ENCODE measurements around the gene PSMD3.

Gene PSMD3

DNA sequence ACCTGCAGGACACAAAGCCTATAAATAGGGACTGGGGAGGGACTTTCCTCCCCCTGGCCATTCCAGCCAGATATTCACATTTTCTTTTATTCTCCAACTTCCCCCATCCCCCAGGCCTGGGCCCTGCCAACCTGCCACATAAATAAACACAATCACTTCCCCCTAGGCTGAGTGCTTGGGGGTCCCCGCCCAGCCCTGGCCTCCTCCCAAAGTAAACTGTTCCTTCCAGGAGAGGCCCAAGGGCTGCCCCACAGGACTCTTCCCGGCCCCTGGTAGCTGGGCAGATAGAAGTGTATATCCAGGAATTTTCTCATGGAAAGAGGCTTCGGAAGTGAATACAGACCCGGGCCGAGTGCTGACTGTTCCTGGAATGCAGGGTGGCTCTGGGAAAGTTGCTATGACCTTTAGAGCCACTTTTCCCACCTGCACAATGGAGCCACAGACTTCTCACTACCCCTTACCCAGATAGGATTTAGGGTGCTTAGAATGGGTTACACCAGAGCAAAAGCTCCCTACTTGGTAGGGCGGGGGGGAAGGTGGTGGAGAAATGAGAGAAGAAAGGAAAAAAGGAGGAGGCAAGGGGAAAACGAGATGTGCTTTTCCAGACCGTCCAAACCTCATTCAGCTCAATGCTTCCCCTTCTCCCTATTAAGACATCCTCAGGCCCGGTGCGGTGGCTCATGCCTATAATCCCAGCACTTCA lies 43.1 kb downstream of the PSMD3 start:
- TF ChIP-seq, protein P1, sequence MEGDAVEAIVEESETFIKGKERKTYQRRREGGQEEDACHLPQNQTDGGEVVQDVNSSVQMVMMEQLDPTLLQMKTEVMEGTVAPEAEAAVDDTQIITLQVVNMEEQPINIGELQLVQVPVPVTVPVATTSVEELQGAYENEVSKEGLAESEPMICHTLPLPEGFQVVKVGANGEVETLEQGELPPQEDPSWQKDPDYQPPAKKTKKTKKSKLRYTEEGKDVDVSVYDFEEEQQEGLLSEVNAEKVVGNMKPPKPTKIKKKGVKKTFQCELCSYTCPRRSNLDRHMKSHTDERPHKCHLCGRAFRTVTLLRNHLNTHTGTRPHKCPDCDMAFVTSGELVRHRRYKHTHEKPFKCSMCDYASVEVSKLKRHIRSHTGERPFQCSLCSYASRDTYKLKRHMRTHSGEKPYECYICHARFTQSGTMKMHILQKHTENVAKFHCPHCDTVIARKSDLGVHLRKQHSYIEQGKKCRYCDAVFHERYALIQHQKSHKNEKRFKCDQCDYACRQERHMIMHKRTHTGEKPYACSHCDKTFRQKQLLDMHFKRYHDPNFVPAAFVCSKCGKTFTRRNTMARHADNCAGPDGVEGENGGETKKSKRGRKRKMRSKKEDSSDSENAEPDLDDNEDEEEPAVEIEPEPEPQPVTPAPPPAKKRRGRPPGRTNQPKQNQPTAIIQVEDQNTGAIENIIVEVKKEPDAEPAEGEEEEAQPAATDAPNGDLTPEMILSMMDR (IDR thresholded peaks at IDR 0.05), result no peak

DNA sequence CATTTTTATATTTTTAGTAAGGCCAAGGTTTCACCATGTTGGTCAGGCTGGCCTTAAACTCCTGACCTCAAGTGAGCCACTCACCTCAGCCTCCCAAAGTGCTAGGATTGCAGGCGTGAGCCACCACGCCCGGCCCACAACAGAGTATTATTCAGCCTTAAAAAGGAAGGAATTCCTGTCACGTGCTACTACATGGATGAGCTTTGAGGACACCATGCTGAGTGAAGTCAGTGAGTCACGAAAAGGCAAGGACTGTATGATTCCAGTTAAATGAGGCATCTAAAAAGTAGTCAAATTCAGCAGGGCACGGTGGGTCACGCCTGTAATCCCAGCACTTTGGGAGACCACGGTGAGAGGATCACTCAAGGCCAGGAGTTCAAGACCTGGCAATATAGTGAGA lies 44.3 kb downstream of the PSMD3 start:
- TF ChIP-seq, protein P1 (IDR thresholded peaks at IDR 0.05), result no peak

DNA sequence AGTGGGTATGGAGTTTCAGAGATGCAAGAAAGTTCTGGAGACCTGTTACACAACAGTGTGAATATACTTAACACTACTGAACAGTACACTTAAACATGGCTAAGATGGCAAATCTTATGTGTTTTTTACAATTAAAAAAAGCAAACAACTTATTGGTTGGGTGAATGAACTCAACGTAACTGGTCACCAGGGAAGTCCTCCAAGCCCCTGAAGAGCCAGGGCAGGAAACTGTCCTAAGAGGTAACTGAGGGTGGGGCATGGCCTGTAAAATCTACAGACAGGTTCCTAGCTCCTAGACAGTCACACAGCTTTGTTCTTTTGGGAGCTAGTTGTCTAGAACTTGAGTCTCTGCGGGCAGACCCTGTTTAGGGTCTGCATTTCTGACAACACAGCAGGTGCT lies 45.0 kb downstream of the PSMD3 start:
- TF ChIP-seq, protein P1 (IDR thresholded peaks at IDR 0.05), result no peak

DNA sequence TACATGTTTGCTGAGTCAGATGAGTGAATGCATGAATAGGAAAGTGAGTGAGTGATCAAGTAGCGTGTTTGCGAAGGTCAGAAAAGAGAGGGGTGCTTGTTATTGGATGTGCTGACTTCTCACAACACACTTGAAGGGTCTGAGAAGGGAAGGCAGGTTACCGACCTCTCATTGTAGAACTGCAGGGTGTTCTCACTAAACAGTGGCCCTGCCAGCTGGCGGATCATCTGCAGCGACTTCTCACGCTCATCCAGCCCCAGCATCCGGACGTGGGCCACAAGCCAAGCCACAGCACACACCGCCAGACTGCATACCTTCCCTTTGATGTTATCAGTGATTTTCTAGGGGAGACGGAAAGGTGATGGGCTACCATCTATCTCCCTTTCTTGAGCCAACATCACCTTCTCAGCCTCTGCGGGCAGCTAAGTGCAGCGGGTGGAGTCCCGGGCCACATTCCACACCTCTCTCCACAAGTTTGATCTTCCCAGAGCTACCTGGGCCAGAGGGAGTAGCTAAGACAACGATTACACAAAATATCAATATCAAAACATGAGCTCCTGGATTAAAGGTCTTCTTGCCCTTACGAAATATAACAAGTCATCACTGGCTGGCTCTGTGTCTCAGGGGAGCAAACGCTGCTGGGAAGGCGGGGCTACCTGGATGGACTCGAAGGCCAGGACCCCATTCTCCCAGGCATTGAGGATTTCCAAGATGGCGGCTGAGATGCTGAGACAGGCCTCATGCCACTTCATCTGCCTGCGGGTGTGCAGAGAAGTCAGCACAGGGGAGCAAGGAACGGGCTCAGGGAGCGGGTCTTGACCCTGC lies 45.6 kb downstream of the PSMD3 start:
- TF ChIP-seq, protein P1 (IDR thresholded peaks at IDR 0.05), result no peak

DNA sequence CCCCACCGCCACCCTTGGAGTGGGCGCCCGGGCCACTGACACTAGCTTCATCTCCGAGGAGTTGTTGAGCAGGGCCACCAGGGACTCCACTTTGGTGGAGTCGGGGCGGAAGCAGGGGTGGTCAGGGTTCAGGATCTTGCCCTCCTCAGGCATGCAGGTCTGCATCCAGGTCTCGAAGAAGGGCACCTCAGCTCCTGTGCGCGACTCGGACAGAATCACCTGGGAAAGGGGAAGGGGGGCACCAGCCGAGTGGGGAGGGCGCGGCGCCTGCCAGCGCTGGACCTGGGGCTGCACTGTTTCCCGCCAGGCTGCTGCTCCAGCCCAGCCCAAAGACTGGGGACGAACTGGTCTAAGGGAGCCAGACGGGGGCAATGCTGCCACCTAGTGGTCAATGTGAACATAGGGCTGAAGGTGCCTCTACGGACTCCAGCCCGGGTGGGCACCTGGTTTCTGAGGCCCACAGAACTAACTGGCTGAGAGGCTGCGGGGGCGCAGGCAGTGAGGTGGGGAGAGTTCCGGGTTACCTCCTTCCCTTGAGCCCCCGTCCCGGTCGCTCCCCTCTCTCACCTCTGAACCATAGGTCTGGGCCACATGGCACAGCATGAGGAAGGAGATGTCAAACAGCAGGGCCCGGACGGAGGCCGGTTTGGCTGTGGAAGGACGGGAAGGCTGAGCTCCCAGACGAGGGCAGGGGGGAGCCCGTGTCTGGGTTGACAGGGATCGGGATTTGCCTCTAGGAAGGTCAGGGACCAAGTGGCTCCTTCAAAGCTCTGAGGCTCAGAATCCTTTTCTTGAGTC lies 46.4 kb downstream of the PSMD3 start:
- TF ChIP-seq, protein P1 (IDR thresholded peaks at IDR 0.05), result peak; percentile 96

DNA sequence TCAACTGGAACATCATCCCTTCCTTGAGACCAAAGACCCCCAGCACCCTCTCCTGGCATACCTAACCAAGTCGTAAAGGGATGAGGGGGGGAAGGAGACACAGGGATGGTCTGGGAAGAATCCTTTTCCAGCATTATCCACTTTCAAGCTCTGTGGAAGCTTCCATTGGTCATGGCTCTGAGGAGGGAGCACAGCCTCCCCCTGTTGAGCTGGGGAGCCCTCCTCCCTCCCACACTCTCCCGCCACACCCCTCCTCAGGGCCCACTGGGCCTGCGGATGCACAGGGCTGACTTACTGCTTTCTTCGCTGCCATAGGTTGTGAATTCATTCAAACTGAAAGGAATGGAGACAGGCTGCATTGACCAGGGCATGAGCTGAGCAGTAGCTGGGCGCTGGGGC lies 47.0 kb downstream of the PSMD3 start:
- TF ChIP-seq, protein P1 (IDR thresholded peaks at IDR 0.05), result no peak

DNA sequence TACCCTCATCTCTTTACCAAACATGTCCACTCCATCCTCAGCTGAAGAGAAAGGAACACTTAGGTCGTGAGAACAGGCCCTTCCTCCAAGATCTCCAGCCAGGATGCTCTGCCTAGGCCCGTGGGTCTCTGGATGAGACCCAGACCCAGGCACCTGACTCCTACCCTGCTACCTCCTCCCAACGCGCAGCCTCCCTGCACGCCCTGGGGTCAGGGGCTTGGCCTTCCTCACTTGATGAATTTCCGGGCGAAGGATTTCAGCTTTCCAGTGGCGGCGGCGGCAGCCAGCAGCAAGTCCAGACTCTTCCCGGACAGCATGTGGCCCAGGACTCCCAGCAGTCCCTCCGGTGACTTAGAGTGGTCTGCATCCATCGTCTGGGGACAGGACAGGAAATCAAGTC lies 48.0 kb downstream of the PSMD3 start:
- TF ChIP-seq, protein P1 (IDR thresholded peaks at IDR 0.05), result no peak
